H9 (cell line): Measurements from ENCODE around the gene GOT2. TPM values are rescaled to one million over a fixed set of nuclear protein-coding genes. Genes with fewer than 3 reads are reported as not detected.

ENCODE experiments used
- DNase-seq: peaks from one replicate; pipeline ENCODE4 v3.0.0-alpha.2; 2017
- H2AFZ ChIP-seq: one replicate; pipeline ENCODE4 v1.6.1; 2013; ENCODE audit warnings: mild to moderate bottlenecking, low read length, control low read depth, moderate library complexity
- H2AK5ac ChIP-seq: 2 replicates; pipeline ENCODE4 v1.6.1; 2013; ENCODE audit warnings: low read length, control low read depth, mixed read lengths; ENCODE audit not compliant: insufficient read length
- H2BK120ac ChIP-seq: one replicate; pipeline ENCODE4 v1.6.1; 2013; ENCODE audit warnings: low read depth, mild to moderate bottlenecking, low read length, control low read depth, inconsistent platforms; ENCODE audit not compliant: poor library complexity, severe bottlenecking
- H2BK12ac ChIP-seq: 2 replicates; pipeline ENCODE4 v1.6.1; 2013; ENCODE audit warnings: low read length, control low read depth, mixed read lengths, low read depth; ENCODE audit not compliant: insufficient read length
- H2BK15ac ChIP-seq: 2 replicates; pipeline ENCODE4 v1.6.1; 2013; ENCODE audit warnings: low read depth, low read length, control low read depth
- H2BK20ac ChIP-seq: one replicate; pipeline ENCODE4 v1.6.1; 2013; ENCODE audit warnings: low read depth, mild to moderate bottlenecking, low read length, control low read depth, inconsistent platforms; ENCODE audit not compliant: poor library complexity, severe bottlenecking
- H2BK5ac ChIP-seq: 2 replicates; pipeline ENCODE4 v1.6.1; 2013; ENCODE audit warnings: low read length, control low read depth, mixed read lengths; ENCODE audit not compliant: insufficient read length
- H3K14ac ChIP-seq: 2 replicates; pipeline ENCODE4 v1.6.1; 2013; ENCODE audit warnings: low read length, control low read depth; ENCODE audit not compliant: insufficient read depth
- H3K18ac ChIP-seq: 2 replicates; pipeline ENCODE4 v1.6.1; 2013; ENCODE audit warnings: low read depth, mild to moderate bottlenecking, mixed read lengths, low read length, control low read depth; ENCODE audit not compliant: insufficient read length
- H3K23ac ChIP-seq: 2 replicates; pipeline ENCODE4 v1.6.1; 2013; ENCODE audit warnings: low read length, control low read depth, mixed read lengths, low read depth; ENCODE audit not compliant: insufficient read length
- H3K23me2 ChIP-seq: 2 replicates; pipeline ENCODE4 v1.6.1; 2013; ENCODE audit warnings: low read depth, mild to moderate bottlenecking, mixed read lengths, low read length, control low read depth; ENCODE audit not compliant: insufficient read length, poor library complexity, severe bottlenecking
- H3K27ac ChIP-seq: 2 replicates; pipeline ENCODE4 v1.5.1; 2013; ENCODE audit warnings: low read length, control low read depth, mixed read lengths, low read depth; ENCODE audit not compliant: insufficient read length
- H3K27me3 ChIP-seq: 2 replicates; pipeline ENCODE4 v1.6.1; 2013; ENCODE audit warnings: low read length, control low read depth, inconsistent platforms; ENCODE audit not compliant: insufficient read depth
- H3K4ac ChIP-seq: 2 replicates; pipeline ENCODE4 v1.6.1; 2013; ENCODE audit warnings: low read depth, mild to moderate bottlenecking, control low read depth, inconsistent platforms, low read length, moderate library complexity
- H3K4me1 ChIP-seq: 2 replicates; pipeline ENCODE4 v1.6.1; 2013; ENCODE audit warnings: low read length, control low read depth, inconsistent platforms; ENCODE audit not compliant: insufficient read depth
- H3K4me2 ChIP-seq: 2 replicates; pipeline ENCODE4 v1.6.1; 2013; ENCODE audit warnings: low read length, control low read depth, mixed read lengths; ENCODE audit not compliant: insufficient read length, insufficient read depth
- H3K56ac ChIP-seq: 2 replicates; pipeline ENCODE4 v1.6.1; 2013; ENCODE audit warnings: low read depth, mild to moderate bottlenecking, mixed read lengths, low read length, control low read depth; ENCODE audit not compliant: insufficient read length
- H3K79me1 ChIP-seq: 2 replicates; pipeline ENCODE4 v1.6.1; 2013; ENCODE audit warnings: low read depth, mild to moderate bottlenecking, moderate library complexity, low read length, control low read depth, inconsistent platforms; ENCODE audit not compliant: insufficient read depth, poor library complexity, severe bottlenecking
- H3K79me2 ChIP-seq: 2 replicates; pipeline ENCODE4 v1.6.1; 2013; ENCODE audit warnings: low read length, control low read depth, inconsistent platforms; ENCODE audit not compliant: insufficient read depth
- H3K9ac ChIP-seq: 2 replicates; pipeline ENCODE4 v1.6.1; 2013; ENCODE audit warnings: low read length, control low read depth, mixed read lengths; ENCODE audit not compliant: insufficient read length; ENCODE audit errors: extremely low read depth
- H3K9me3 ChIP-seq: one replicate; pipeline ENCODE4 v1.6.1; 2013; ENCODE audit warnings: low read depth, low read length, inconsistent platforms; ENCODE audit not compliant: control insufficient read depth
- H3T11ph ChIP-seq: one replicate; pipeline ENCODE4 v1.6.1; 2013; ENCODE audit warnings: mild to moderate bottlenecking, low read length, control low read depth, inconsistent platforms
- H4K20me1 ChIP-seq: one replicate; pipeline ENCODE4 v1.6.1; 2013; ENCODE audit not compliant: control insufficient read depth, insufficient read length, insufficient read depth
- H4K5ac ChIP-seq: 2 replicates; pipeline ENCODE4 v1.6.1; 2013; ENCODE audit warnings: low read depth, mild to moderate bottlenecking, mixed read lengths, low read length, control low read depth; ENCODE audit not compliant: insufficient read length
- H4K8ac ChIP-seq: replicated peaks from 2 replicates; pipeline ENCODE4 v1.6.1; 2013; ENCODE audit warnings: low read length, control low read depth, mixed read lengths, low read depth; ENCODE audit not compliant: insufficient read length
- H4K91ac ChIP-seq: 2 replicates; pipeline ENCODE4 v1.6.1; 2013; ENCODE audit warnings: low read depth, mild to moderate bottlenecking, moderate library complexity, mixed read lengths, low read length, control low read depth; ENCODE audit not compliant: insufficient read length
- H3K27ac Mint-ChIP-seq, 3 experiments: 2 replicates in 2 of 3; 3 replicates in 1 of 3; pipeline ENCODE4 v1.8.0; 2020 to 2021; ENCODE audit warnings: mixed read lengths in 3 of 3, mild to moderate bottlenecking in 1 of 3, moderate library complexity in 1 of 3
- H3K27me3 Mint-ChIP-seq: 2 replicates; pipeline ENCODE4 v1.8.0; 2021; ENCODE audit warnings: low read depth, mild to moderate bottlenecking, moderate library complexity, mixed read lengths
- H3K36me3 Mint-ChIP-seq, 3 experiments: 2 replicates in 2 of 3; 3 replicates in 1 of 3; pipeline ENCODE4 v1.8.0; 2020 to 2021; ENCODE audit warnings: low read depth in 3 of 3, mixed read lengths in 3 of 3; ENCODE audit not compliant: insufficient read depth in 1 of 3
- H3K4me1 Mint-ChIP-seq, 2 experiments: 2 replicates each; pipeline ENCODE4 v1.8.0; 2020; ENCODE audit warnings: mixed read lengths in 2 of 2
- H3K4me3 Mint-ChIP-seq, 2 experiments: 2 replicates in 1 of 2; 3 replicates in 1 of 2; pipeline ENCODE4 v1.8.0; 2020 to 2021; ENCODE audit warnings: mild to moderate bottlenecking in 2 of 2, mixed read lengths in 2 of 2, moderate library complexity in 1 of 2
- H3K9me3 Mint-ChIP-seq, 2 experiments: 2 replicates in 1 of 2; 3 replicates in 1 of 2; pipeline ENCODE4 v1.8.0; 2020; ENCODE audit warnings: mild to moderate bottlenecking in 2 of 2, mixed read lengths in 2 of 2, moderate library complexity in 1 of 2
- WGBS: extraction: QIAGEN DNeasy Blood & Tissue Kit; methylation state at CpG from one replicate; pipeline ENCODE4 v1.1.7; 2013; ENCODE audit warnings: missing lambda C conversion rate, low lambda C conversion rate, mixed read lengths; ENCODE audit not compliant: insufficient read length; ENCODE audit errors: extremely low coverage; 5-methylcytosine and 5-hydroxymethylcytosine counted together
- total RNA-seq: library from RNA; stranded (reverse); gene quantifications from 2 replicates; pipeline ENCODE4 v1.2.1, GENCODE V29; 2021
- TF ChIP-seq, protein P1 (sequence below): fragments of 200-600 bp; sonication (generic); conservative IDR thresholded peaks from 3 replicates; pipeline ENCODE4 v1.8.0; 2021; ENCODE audit warnings: antibody characterized with exemption, mild to moderate bottlenecking

Gene GOT2
- total RNA-seq, 1 experiment from 2014 or later, result 148 TPM

DNA sequence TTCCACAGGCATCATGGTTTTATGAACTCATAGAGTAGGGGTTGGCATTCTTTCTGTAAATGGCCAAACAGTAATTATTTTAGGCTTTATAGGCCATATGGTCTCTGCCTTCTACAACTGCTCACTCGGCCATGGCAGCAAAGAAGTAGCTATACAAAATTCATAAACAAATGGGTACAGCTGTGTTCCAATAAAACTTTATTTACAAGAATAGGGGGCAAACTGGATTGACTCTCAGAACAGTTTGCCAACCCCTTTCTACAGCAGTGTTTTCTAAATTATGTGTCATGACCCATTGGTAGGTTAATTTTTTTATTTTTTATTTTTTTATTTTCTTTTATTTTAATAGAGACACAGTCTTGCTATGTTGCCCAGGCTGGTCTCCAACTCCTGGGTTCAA, 20.4 kb downstream of the GOT2 start:
- Mint-ChIP-seq H3K36me3 (peaks cover 45 to 82% (median 72%) of the 10 kb centered on the region in 3 experiments), H3K4me3 (no peak overlapping the region), H3K4me1 (no peaks in the 10 kb centered on the region), H3K9me3 (no peaks in the 10 kb centered on the region), H3K27ac (no peak overlapping the region), H3K27me3 (no peaks in the 10 kb centered on the region)
- Histone ChIP-seq H4K8ac (no peak overlapping the region), H2BK15ac (no peak overlapping the region), H2BK120ac (no peak overlapping the region), H3K4me1 (no peaks in the 10 kb centered on the region), H3K79me1 (no peaks in the 10 kb centered on the region), H3K23ac (no peak overlapping the region), H3K27me3 (no peaks in the 10 kb centered on the region), H2BK20ac (no peak overlapping the region), H3K14ac (no peak overlapping the region), H2BK12ac (no peak overlapping the region), H3K18ac (no peak overlapping the region), H3K27ac (no peak overlapping the region), H3K4ac (no peak overlapping the region), H3K9me3 (no peaks in the 10 kb centered on the region), H2BK5ac (no peak overlapping the region), H3T11ph (no peak overlapping the region), H2AK5ac (no peak overlapping the region), H3K23me2 (no peaks in the 10 kb centered on the region), H3K4me2 (no peak overlapping the region), H2AFZ (no peak overlapping the region), H4K91ac (no peak overlapping the region), H4K20me1 (no peaks in the 10 kb centered on the region), H4K5ac (no peak overlapping the region), H3K79me2 (no peaks in the 10 kb centered on the region), H3K56ac (no peak overlapping the region), H3K9ac (no peak overlapping the region)
- DNase-seq, result no peak
- TF ChIP-seq, protein P1, sequence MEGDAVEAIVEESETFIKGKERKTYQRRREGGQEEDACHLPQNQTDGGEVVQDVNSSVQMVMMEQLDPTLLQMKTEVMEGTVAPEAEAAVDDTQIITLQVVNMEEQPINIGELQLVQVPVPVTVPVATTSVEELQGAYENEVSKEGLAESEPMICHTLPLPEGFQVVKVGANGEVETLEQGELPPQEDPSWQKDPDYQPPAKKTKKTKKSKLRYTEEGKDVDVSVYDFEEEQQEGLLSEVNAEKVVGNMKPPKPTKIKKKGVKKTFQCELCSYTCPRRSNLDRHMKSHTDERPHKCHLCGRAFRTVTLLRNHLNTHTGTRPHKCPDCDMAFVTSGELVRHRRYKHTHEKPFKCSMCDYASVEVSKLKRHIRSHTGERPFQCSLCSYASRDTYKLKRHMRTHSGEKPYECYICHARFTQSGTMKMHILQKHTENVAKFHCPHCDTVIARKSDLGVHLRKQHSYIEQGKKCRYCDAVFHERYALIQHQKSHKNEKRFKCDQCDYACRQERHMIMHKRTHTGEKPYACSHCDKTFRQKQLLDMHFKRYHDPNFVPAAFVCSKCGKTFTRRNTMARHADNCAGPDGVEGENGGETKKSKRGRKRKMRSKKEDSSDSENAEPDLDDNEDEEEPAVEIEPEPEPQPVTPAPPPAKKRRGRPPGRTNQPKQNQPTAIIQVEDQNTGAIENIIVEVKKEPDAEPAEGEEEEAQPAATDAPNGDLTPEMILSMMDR, result no peak
- WGBS, result no CpG with 5 or more reads among the region's 1 CpG
